ENCODE measurements around the gene TNNT2.

- TF ChIP-seq GATA2 (IDR thresholded peaks at IDR 0.05; ENCODE audit: low read depth, low read length), result no peak
- TF ChIP-seq GATA3 (IDR thresholded peaks at IDR 0.05; ENCODE audit: low read depth, low read length), result no peak
These were observed 6.9 kb upstream of the TNNT2 start for GRCh38 chr1:201384406-201384782.
